GM12873 (cell line): ENCODE results near the gene RNASEH2A.

Source experiments
- TF ChIP-seq, protein P1 (sequence below): IDR thresholded peaks from 2 replicates; pipeline ENCODE4 v1.5.1; 2012; ENCODE audit warnings: low read depth, mild to moderate bottlenecking, moderate library complexity, low read length, control low read depth; ENCODE audit not compliant: insufficient read depth; ENCODE audit errors: missing control alignments

The RNASEH2A gene

GRCh38 chr19:12806242-12807081 lies at the start of gene RNASEH2A:
RNASEH2A (plus strand) TSS chr19:12806584; CDS start chr19:12806674, 90 bp downstream.
- TF ChIP-seq, protein P1, sequence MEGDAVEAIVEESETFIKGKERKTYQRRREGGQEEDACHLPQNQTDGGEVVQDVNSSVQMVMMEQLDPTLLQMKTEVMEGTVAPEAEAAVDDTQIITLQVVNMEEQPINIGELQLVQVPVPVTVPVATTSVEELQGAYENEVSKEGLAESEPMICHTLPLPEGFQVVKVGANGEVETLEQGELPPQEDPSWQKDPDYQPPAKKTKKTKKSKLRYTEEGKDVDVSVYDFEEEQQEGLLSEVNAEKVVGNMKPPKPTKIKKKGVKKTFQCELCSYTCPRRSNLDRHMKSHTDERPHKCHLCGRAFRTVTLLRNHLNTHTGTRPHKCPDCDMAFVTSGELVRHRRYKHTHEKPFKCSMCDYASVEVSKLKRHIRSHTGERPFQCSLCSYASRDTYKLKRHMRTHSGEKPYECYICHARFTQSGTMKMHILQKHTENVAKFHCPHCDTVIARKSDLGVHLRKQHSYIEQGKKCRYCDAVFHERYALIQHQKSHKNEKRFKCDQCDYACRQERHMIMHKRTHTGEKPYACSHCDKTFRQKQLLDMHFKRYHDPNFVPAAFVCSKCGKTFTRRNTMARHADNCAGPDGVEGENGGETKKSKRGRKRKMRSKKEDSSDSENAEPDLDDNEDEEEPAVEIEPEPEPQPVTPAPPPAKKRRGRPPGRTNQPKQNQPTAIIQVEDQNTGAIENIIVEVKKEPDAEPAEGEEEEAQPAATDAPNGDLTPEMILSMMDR: peak; percentile 19

GRCh38 chr19:12757544-12758274 lies 48.7 kb upstream of the RNASEH2A start:
- TF ChIP-seq, protein P1: peak; percentile 97

GRCh38 chr19:12759686-12760085 lies 46.7 kb upstream of the RNASEH2A start:
- TF ChIP-seq, protein P1: no peak

DNA sequence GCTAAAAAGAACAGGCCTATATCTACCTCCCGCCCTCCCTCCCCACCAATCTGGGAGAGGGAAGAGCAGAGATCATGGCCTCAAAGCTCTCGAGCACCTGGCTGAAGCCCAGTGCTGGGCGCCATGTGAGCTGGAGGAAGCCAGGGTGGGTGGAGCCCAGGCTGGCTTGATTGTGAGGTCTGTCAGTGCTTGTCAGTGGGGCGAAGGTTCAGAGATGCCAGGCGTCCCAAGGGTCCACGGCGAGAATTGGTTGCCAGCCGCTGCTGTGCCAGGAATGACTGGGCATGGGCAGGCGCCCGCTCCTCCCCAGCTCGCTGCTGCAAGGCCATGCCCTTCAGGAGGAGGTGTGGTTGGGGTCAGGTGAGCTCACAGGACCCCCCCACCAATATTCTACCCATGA lies 43.3 kb upstream of the RNASEH2A start:
- TF ChIP-seq, protein P1: no peak

- TF ChIP-seq, protein P1: no peak
Measured at GRCh38 chr19:12764698-12765097, 41.7 kb upstream of the RNASEH2A start.

DNA sequence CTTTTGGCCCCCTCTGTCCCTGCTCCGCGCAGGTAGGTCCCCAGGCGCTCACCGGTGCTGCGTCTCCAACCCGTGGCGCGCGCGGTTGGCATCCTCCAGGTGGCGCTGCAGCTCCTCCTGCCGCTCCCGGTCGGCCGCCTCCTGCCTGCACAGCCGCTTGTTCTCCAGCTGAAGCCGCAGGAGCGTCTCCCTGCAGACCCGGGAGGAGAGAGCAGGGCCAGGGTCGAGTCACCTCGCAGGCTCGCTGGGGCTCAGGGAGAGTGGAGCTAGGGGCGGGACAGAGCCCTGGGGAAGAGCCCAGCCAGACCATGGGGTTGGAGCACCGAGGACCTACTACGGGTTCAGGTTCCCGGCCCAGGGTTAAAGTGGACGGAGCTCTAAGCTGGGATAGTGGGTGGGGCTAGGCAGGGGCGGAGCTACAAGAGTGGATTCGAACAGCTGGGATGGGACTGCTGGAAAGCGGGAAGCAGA lies 40.3 kb upstream of the RNASEH2A start:
- TF ChIP-seq, protein P1: peak; percentile 76

DNA sequence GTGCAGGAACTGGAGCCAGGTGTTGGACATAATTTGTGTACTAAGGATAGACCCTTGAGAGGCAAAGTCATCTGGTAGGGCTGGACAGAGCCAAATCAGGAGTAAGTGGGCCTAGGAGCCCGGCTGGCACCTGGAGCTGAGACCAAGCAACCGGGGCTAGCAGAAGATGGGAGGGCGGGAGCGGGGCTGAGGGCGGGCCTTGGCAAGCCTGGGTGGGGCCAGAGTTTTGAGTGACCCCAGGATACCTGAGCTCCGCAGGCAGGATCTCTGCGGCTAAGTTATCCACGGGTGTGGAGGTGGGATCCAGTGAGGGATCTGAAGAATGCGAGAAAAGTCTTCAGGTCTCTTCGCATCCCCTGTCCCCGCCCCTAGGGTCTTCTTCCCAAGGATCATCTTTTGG lies 39.2 kb upstream of the RNASEH2A start:
- TF ChIP-seq, protein P1: no peak
